HG02571 (cell line): ENCODE data around the gene P2RX7.
A peak's percentile ranks its signal among the peaks of the same experiment; 100 is the strongest.

Source experiments
- ATAC-seq: cut with Tn5 transposase; IDR thresholded peaks from one replicate; pipeline ENCODE4 v1.9.1; 2021; ENCODE audit warnings: mild to moderate bottlenecking, moderate library complexity; ENCODE audit not compliant: unreplicated experiment

The P2RX7 gene

GRCh38 chr12:121110211-121110940 lies 22.3 kb upstream of the P2RX7 start:
- ATAC-seq: no peak

- ATAC-seq: no peak
Measured at GRCh38 chr12:121111684-121112083, 21.0 kb upstream of the P2RX7 start.

- ATAC-seq: no peak
Measured at GRCh38 chr12:121112496-121112895, 20.2 kb upstream of the P2RX7 start.

GRCh38 chr12:121113057-121113456 lies 19.6 kb upstream of the P2RX7 start:
- no peak for ATAC-seq

- ATAC-seq: no peak
Measured at GRCh38 chr12:121114019-121114639, 18.5 kb upstream of the P2RX7 start.

GRCh38 chr12:121114806-121115205 lies 17.9 kb upstream of the P2RX7 start:
- no peak for ATAC-seq

GRCh38 chr12:121115530-121115929 lies 17.1 kb upstream of the P2RX7 start:
- no peak for ATAC-seq

- ATAC-seq: no peak
Measured at GRCh38 chr12:121116318-121117225, 16.1 kb upstream of the P2RX7 start.

GRCh38 chr12:121117226-121117777 lies 15.4 kb upstream of the P2RX7 start:
- no peak for ATAC-seq

- ATAC-seq: no peak
Measured at GRCh38 chr12:121120323-121120722, 12.4 kb upstream of the P2RX7 start.

- no peak for ATAC-seq
Measured at GRCh38 chr12:121120989-121121755, 11.5 kb upstream of the P2RX7 start.

- no peak for ATAC-seq
Measured at GRCh38 chr12:121121805-121122204, 10.9 kb upstream of the P2RX7 start.

GRCh38 chr12:121123488-121123887 lies 9.2 kb upstream of the P2RX7 start:
- ATAC-seq: no peak

GRCh38 chr12:121124402-121125109 lies 8.1 kb upstream of the P2RX7 start:
- no peak for ATAC-seq

GRCh38 chr12:121127501-121127900 lies 5.2 kb upstream of the P2RX7 start:
- no peak for ATAC-seq

- peak; percentile 73 for ATAC-seq
Measured at GRCh38 chr12:121128908-121129810, 3.5 kb upstream of the P2RX7 start.

GRCh38 chr12:121129811-121130147 lies 2.9 kb upstream of the P2RX7 start:
- ATAC-seq: no peak

GRCh38 chr12:121130866-121131373 lies 1.8 kb upstream of the P2RX7 start:
- ATAC-seq: no peak

GRCh38 chr12:121131941-121132341 lies 735 bp upstream of the P2RX7 start:
- ATAC-seq: no peak
